HEK293 (cell line): ENCODE data around the gene MYO5B.
A peak's percentile ranks its signal among the peaks of the same experiment; 100 is the strongest.

Experiments used
- CTCF ChIA-PET: fragments of 350-600 bp; formaldehyde crosslinking; extraction: SDS; loops from one replicate; lab custom pipeline; 2021; ENCODE audit warnings: antibody characterized with exemption; lab: Yijun Ruan, JAX
- POLR2A ChIA-PET: fragments of 300-600 bp; formaldehyde crosslinking; extraction: SDS; loops from one replicate; lab custom pipeline; 2020; ENCODE audit warnings: antibody characterized with exemption, inconsistent platforms; lab: Yijun Ruan, JAX
- H3K27ac ChIP-seq: fragments of 200-500 bp; sonication (Bioruptor generic); 2 replicates; pipeline ENCODE4 v1.5.1; 2014; ENCODE audit warnings: low read depth, low read length, control low read depth, inconsistent platforms; ENCODE audit errors: extremely low read depth
- H3K36me3 ChIP-seq, 2 experiments: fragments of 200-500 bp in 1 of 2; sonication (Bioruptor generic) in 1 of 2; 1 replicate in 1 of 2; 2 replicates in 1 of 2; pipeline ENCODE4 v1.5.1; 2014 to 2017; ENCODE audit warnings: inconsistent platforms in 2 of 2, low read length in 2 of 2; ENCODE audit not compliant: control insufficient read depth in 2 of 2, insufficient read depth in 1 of 2
- H3K4me1 ChIP-seq: fragments of 200-500 bp; sonication (Bioruptor generic); 2 replicates; pipeline ENCODE4 v1.5.1; 2014; ENCODE audit warnings: mild to moderate bottlenecking, low read length, inconsistent platforms; ENCODE audit not compliant: control insufficient read depth, insufficient read depth
- H3K4me3 ChIP-seq: 2 replicates; pipeline ENCODE4 v1.5.1; 2011; ENCODE audit warnings: low read depth, mild to moderate bottlenecking, control low read depth, low read length, moderate library complexity
- H3K9me3 ChIP-seq: fragments of 200-500 bp; sonication (Bioruptor generic); 2 replicates; pipeline ENCODE4 v1.5.1; 2014; ENCODE audit warnings: low read depth, low read length, inconsistent platforms; ENCODE audit not compliant: control insufficient read depth, insufficient read depth
- BCL6B ChIP-seq: fragments of 450-650 bp; formaldehyde crosslinking; IDR thresholded peaks from 2 replicates; pipeline ENCODE4 v1.5.1; 2017; ENCODE audit warnings: missing biosample characterization, missing genetic modification characterization
- GLI4 ChIP-seq: fragments of 450-650 bp; formaldehyde crosslinking; IDR thresholded peaks from 2 replicates; pipeline ENCODE4 v1.5.1; 2016; ENCODE audit warnings: missing biosample characterization, missing genetic modification characterization
- KLF7 ChIP-seq: fragments of 450-650 bp; formaldehyde crosslinking; IDR thresholded peaks from 2 replicates; pipeline ENCODE4 v1.5.1; 2016; ENCODE audit warnings: missing biosample characterization, missing genetic modification characterization, borderline replicate concordance
- KLF9 ChIP-seq: fragments of 450-650 bp; formaldehyde crosslinking; IDR thresholded peaks from 2 replicates; pipeline ENCODE4 v1.5.1; 2016; ENCODE audit warnings: missing biosample characterization, missing genetic modification characterization, low read depth
- SETDB1 ChIP-seq: IDR thresholded peaks from one replicate; pipeline ENCODE4 v1.6.1; 2017; ENCODE audit warnings: mild to moderate bottlenecking, low read length, moderate library complexity, mixed read lengths; ENCODE audit not compliant: insufficient read length
- SP3 ChIP-seq: fragments of 450-650 bp; formaldehyde crosslinking; IDR thresholded peaks from 2 replicates; pipeline ENCODE4 v1.5.1; 2016; ENCODE audit warnings: missing biosample characterization, missing genetic modification characterization
- ZBTB1 ChIP-seq: fragments of 450-650 bp; formaldehyde crosslinking; IDR thresholded peaks from 2 replicates; pipeline ENCODE4 v1.5.1; 2016; ENCODE audit warnings: missing biosample characterization, missing genetic modification characterization
- ZBTB49 ChIP-seq: fragments of 450-650 bp; formaldehyde crosslinking; IDR thresholded peaks from 2 replicates; pipeline ENCODE4 v1.5.1; 2016; ENCODE audit warnings: missing biosample characterization, missing genetic modification characterization, low read depth
- ZBTB6 ChIP-seq: fragments of 450-650 bp; formaldehyde crosslinking; IDR thresholded peaks from 2 replicates; pipeline ENCODE4 v1.5.1; 2017; ENCODE audit warnings: missing biosample characterization, missing genetic modification characterization
- ZNF112 ChIP-seq: fragments of 450-650 bp; formaldehyde crosslinking; IDR thresholded peaks from 2 replicates; pipeline ENCODE4 v1.5.0; 2017; ENCODE audit warnings: missing biosample characterization, missing genetic modification characterization
- ZNF214 ChIP-seq: fragments of 450-650 bp; formaldehyde crosslinking; IDR thresholded peaks from 2 replicates; pipeline ENCODE4 v1.5.1; 2017; ENCODE audit warnings: missing biosample characterization, mild to moderate bottlenecking, missing genetic modification characterization, borderline replicate concordance
- ZNF350 ChIP-seq: fragments of 450-650 bp; formaldehyde crosslinking; IDR thresholded peaks from 2 replicates; pipeline ENCODE4 v1.5.0; 2017; ENCODE audit warnings: missing biosample characterization, mild to moderate bottlenecking, missing genetic modification characterization
- ZNF488 ChIP-seq: fragments of 450-650 bp; formaldehyde crosslinking; IDR thresholded peaks from 2 replicates; pipeline ENCODE4 v1.5.1; 2016; ENCODE audit warnings: missing biosample characterization, missing genetic modification characterization
- ZNF600 ChIP-seq: fragments of 450-650 bp; formaldehyde crosslinking; IDR thresholded peaks from 2 replicates; pipeline ENCODE4 v1.5.1; 2016; ENCODE audit warnings: missing biosample characterization, missing genetic modification characterization
- ZNF645 ChIP-seq: fragments of 450-650 bp; formaldehyde crosslinking; IDR thresholded peaks from 2 replicates; pipeline ENCODE4; 2016; ENCODE audit warnings: missing biosample characterization, missing genetic modification characterization
- ZSCAN18 ChIP-seq: fragments of 450-650 bp; formaldehyde crosslinking; IDR thresholded peaks from 2 replicates; pipeline ENCODE4 v1.5.1; 2016; ENCODE audit warnings: missing biosample characterization, missing genetic modification characterization
- ZSCAN23 ChIP-seq: fragments of 450-650 bp; formaldehyde crosslinking; IDR thresholded peaks from 2 replicates; pipeline ENCODE4 v1.5.1; 2016; ENCODE audit warnings: missing biosample characterization, missing genetic modification characterization

Gene MYO5B

GRCh38 chr18:49832221-49832647 is 362.7 kb downstream of the MYO5B start:
- POLR2A ChIA-PET: interaction anchor here (0.6 kb wide), 1 partner anchor 103 kb away, joined by 7 read pairs; no protein-coding TSS in a partner anchor
- CTCF ChIA-PET: interaction anchor here (1.5 kb wide), 1 partner anchor 26 kb away, joined by 3 read pairs; no protein-coding TSS in a partner anchor

GRCh38 chr18:49827996-49828395 is 367.0 kb downstream of the MYO5B start:
- H3K4me1 ChIP-seq: no peaks in the 10 kb centered on the region
- H3K36me3 ChIP-seq: peaks cover 0 to 5% of the 10 kb centered on the region in 2 experiments; a peak in 1 of 3 replicates
- CTCF ChIA-PET: no interaction called here
- TF ChIP-seq SETDB1 (peak; percentile 21), ZNF214 (tag by site-specific recombination) (no peak), ZSCAN18 (tag by site-specific recombination) (no peak)
- no peak overlapping the region for H3K27ac ChIP-seq
- no peak overlapping the region for H3K4me3 ChIP-seq
- POLR2A ChIA-PET: interaction anchor here (0.6 kb wide), 1 partner anchor 10 kb away, joined by 3 read pairs; no protein-coding TSS in a partner anchor
- no peaks in the 10 kb centered on the region; the same call in 1 of the 2 replicates for H3K9me3 ChIP-seq

More at GRCh38 chr18:49832221-49832647, 362.7 kb downstream of the MYO5B start:
- Histone ChIP-seq H3K27ac (no peak overlapping the region), H3K4me3 (no peak overlapping the region), H3K9me3 (no peaks in the 10 kb centered on the region; the same call in 1 of the 2 replicates), H3K4me1 (no peaks in the 10 kb centered on the region), H3K36me3 (peaks cover 0 to 4% of the 10 kb centered on the region in 2 experiments; a peak in 1 of 3 replicates)
- TF ChIP-seq SP3 (tag by site-specific recombination): no peak
- TF ChIP-seq KLF9 (tag by site-specific recombination): no peak
- TF ChIP-seq ZSCAN23 (tag by site-specific recombination): no peak
- TF ChIP-seq ZNF600 (tag by site-specific recombination): no peak
- TF ChIP-seq, all 188 proteins: peak for 0

GRCh38 chr18:49819823-49820671 is 374.9 kb downstream of the MYO5B start:
- Histone ChIP-seq H3K9me3 (no peaks in the 10 kb centered on the region), H3K36me3 (no peaks in the 10 kb centered on the region; a peak in 1 of 3 replicates), H3K27ac (no peak overlapping the region), H3K4me1 (no peaks in the 10 kb centered on the region), H3K4me3 (no peak overlapping the region)
- CTCF ChIA-PET: interaction anchor here (0.6 to 0.9 kb wide), 2 partner anchors 41 to 167 kb away, joined by 3 read pairs; no protein-coding TSS in a partner anchor
- POLR2A ChIA-PET: interaction anchor here (1.2 kb wide), 1 partner anchor 333 kb away, joined by 3 read pairs; the partner anchor contains the start of gene C18orf32
- no peak for TF ChIP-seq ZBTB49 (tag by site-specific recombination)
- TF ChIP-seq ZNF488 (tag by site-specific recombination): no peak
- TF ChIP-seq BCL6B (tag by site-specific recombination): no peak
- no peak for TF ChIP-seq KLF7 (tag by site-specific recombination)
- no peak for TF ChIP-seq GLI4 (tag by site-specific recombination)
- no peak for TF ChIP-seq ZBTB1 (tag by site-specific recombination)
- no peak for TF ChIP-seq ZNF645 (tag by site-specific recombination)
- TF ChIP-seq ZNF112 (tag by site-specific recombination): no peak
- no peak for TF ChIP-seq ZNF350
- TF ChIP-seq ZBTB6 (tag by site-specific recombination): no peak
